K562 (cell line): Measurements from ENCODE around the gene RASGRP2. TPM values are rescaled to one million over a fixed set of nuclear protein-coding genes. Genes with fewer than 3 reads are reported as not detected.

ENCODE experiments used
- ATAC-seq: fragments of 200-7000 bp; cut with Tn5 transposase; 3 replicates; pipeline ENCODE4 v1.9.1; 2020; ENCODE audit warnings: moderate library complexity
- Bru-seq: library from RNA; stranded (reverse); fragments of 400-500 nt; gene quantifications from one replicate; lab custom pipeline; 2021; lab: Mats Ljungman, UMichigan
- BruChase-seq, 2 experiments: library from RNA; stranded (reverse); fragments of 400-500 nt; gene quantifications; one replicate each; lab custom pipeline; 2021; lab: Mats Ljungman, UMichigan
- BruUV-seq: library from RNA; stranded (reverse); fragments of 400-500 nt; replicated peaks from 2 replicates; lab custom pipeline; 2021; lab: Mats Ljungman, UMichigan
- CTCF ChIA-PET: fragments of 300-600 bp; formaldehyde crosslinking; extraction: SDS; loops from one replicate; lab custom pipeline; 2021; ENCODE audit warnings: low intra/inter-chr PET ratio; lab: Yijun Ruan, JAX
- POLR2A ChIA-PET: fragments of 300-600, 350-650 bp; sonication (Branson Sonifier 250); formaldehyde crosslinking; extraction: SDS; loops from one replicate; lab custom pipeline; 2021; ENCODE audit warnings: antibody characterized with exemption, inconsistent platforms; lab: Yijun Ruan, JAX
- DNase-seq, 4 experiments: peaks; one replicate each; pipeline versions ENCODE4 v3.0.0 to v3.0.0-alpha.2; 2011 to 2018; ENCODE audit warnings: low spot score in 3 of 4, mixed read lengths in 3 of 4; ENCODE audit errors: extremely low read depth in 1 of 4
- FAIRE-seq: peaks from 2 replicates; lab custom pipeline; 2011; peaks lifted over from hg19 to GRCh38; lab: Jason Lieb, UNC
- H2AFZ ChIP-seq: 2 replicates; pipeline ENCODE4 v1.6.0; 2011; ENCODE audit warnings: low read depth, low read length, control low read depth, inconsistent platforms
- H3K27ac ChIP-seq: fragments of 200-600 bp; 3 replicates; pipeline ENCODE4 v1.8.0; 2011; ENCODE audit warnings: low read depth, mild to moderate bottlenecking, control low read depth, inconsistent platforms, low read length, moderate library complexity, mixed read lengths; ENCODE audit errors: extremely low read depth
- H3K27me3 ChIP-seq, 2 experiments: fragments of 300-600 bp in 1 of 2; 2 replicates in 1 of 2; 3 replicates in 1 of 2; pipeline versions ENCODE4 v1.6.0 to v1.8.0; 2011; ENCODE audit warnings: inconsistent platforms in 2 of 2, low read length in 2 of 2, mild to moderate bottlenecking in 1 of 2, mixed read lengths in 1 of 2, moderate library complexity in 1 of 2; ENCODE audit not compliant: control insufficient read depth in 2 of 2, insufficient read depth in 2 of 2
- H3K36me3 ChIP-seq: fragments of 300-600 bp; 3 replicates; pipeline ENCODE4 v1.8.0; 2011; ENCODE audit warnings: mild to moderate bottlenecking, low read length, inconsistent platforms; ENCODE audit not compliant: control insufficient read depth, insufficient read depth
- H3K4me1 ChIP-seq, 2 experiments: fragments of 200-600 bp in 1 of 2; replicated peaks in 1 of 2; 2 replicates in 1 of 2; 3 replicates in 1 of 2; pipeline versions ENCODE4 v1.5.1 to v1.8.0; 2011; ENCODE audit warnings: inconsistent platforms in 2 of 2, low read length in 2 of 2, mild to moderate bottlenecking in 1 of 2, mixed read lengths in 1 of 2, moderate library complexity in 1 of 2; ENCODE audit not compliant: control insufficient read depth in 2 of 2, insufficient read depth in 2 of 2
- H3K4me2 ChIP-seq: 2 replicates; pipeline ENCODE4 v1.6.1; 2011; ENCODE audit warnings: low read length, control low read depth, inconsistent platforms, mixed read lengths; ENCODE audit not compliant: insufficient read depth
- H3K4me3 ChIP-seq: fragments of 200-600 bp; sonication (generic), shearing (Covaris generic); 2 replicates; pipeline ENCODE4 v1.5.1; 2016; ENCODE audit warnings: control low read depth, inconsistent platforms
- H3K79me2 ChIP-seq: fragments of 200-600 bp; 3 replicates; pipeline ENCODE4 v1.8.0; 2011; ENCODE audit warnings: low read length, inconsistent platforms; ENCODE audit not compliant: control insufficient read depth, insufficient read depth
- H3K9ac ChIP-seq, 2 experiments: 2 replicates each; pipeline versions ENCODE4 v1.6.0 to v1.6.1; 2011; ENCODE audit warnings: low read depth in 2 of 2, low read length in 2 of 2, control low read depth in 1 of 2, inconsistent platforms in 1 of 2, mild to moderate bottlenecking in 1 of 2, mixed read lengths in 1 of 2; ENCODE audit not compliant: insufficient read depth in 1 of 2
- H3K9me1 ChIP-seq: one replicate; pipeline ENCODE4 v1.6.0; 2011; ENCODE audit warnings: inconsistent platforms, mild to moderate bottlenecking, low read length, moderate library complexity; ENCODE audit not compliant: control insufficient read depth, insufficient read depth
- H3K9me3 ChIP-seq: replicated peaks from 2 replicates; pipeline ENCODE4 v1.5.1; 2011; ENCODE audit warnings: low read depth, low read length, inconsistent platforms; ENCODE audit not compliant: control insufficient read depth, insufficient read depth
- H4K20me1 ChIP-seq: replicated peaks from 2 replicates; pipeline ENCODE4 v1.6.1; 2011; ENCODE audit warnings: low read length, inconsistent platforms, mixed read lengths; ENCODE audit not compliant: control insufficient read depth, insufficient read depth
- BHLHE40 ChIP-seq: IDR thresholded peaks from 2 replicates; pipeline ENCODE4 v1.6.1; 2011; ENCODE audit warnings: low read length, improper control_type of control experiment
- CBX2 ChIP-seq: fragments of 200-600 bp; sonication (generic); IDR thresholded peaks from one replicate; pipeline ENCODE4 v1.6.1; 2012; ENCODE audit warnings: mild to moderate bottlenecking, low read length, inconsistent platforms; ENCODE audit not compliant: insufficient read depth, poor library complexity, severe bottlenecking
- CEBPG ChIP-seq, 3 experiments: fragments of 200-800 bp in 1 of 3; sonication (Bioruptor generic) in 1 of 3; sonication (generic) in 1 of 3; formaldehyde crosslinking in 1 of 3; IDR thresholded peaks in 2 of 3; conservative IDR thresholded peaks in 1 of 3; 2 replicates each; pipeline versions ENCODE4 v1.6.1 to v1.8.0; 2016 to 2022; ENCODE audit warnings: missing compliant biosample characterization in 2 of 3, missing genetic modification characterization in 2 of 3, mild to moderate bottlenecking in 1 of 3, missing genetic modification reagents in 1 of 3
- CREB1 ChIP-seq, 2 experiments: sonication (generic) in 1 of 2; formaldehyde crosslinking in 1 of 2; IDR thresholded peaks; 2 replicates each; pipeline versions ENCODE4 v1.6.1 to v1.8.0; 2012 to 2022; ENCODE audit warnings: inconsistent platforms in 1 of 2, mild to moderate bottlenecking in 1 of 2, missing genetic modification reagents in 1 of 2, moderate library complexity in 1 of 2
- HNRNPLL ChIP-seq: fragments of 200-400 bp; formaldehyde crosslinking; IDR thresholded peaks from 2 replicates; pipeline ENCODE4 v1.6.1; 2017; ENCODE audit warnings: low read length, low read depth, mild to moderate bottlenecking; ENCODE audit not compliant: poor library complexity, severe bottlenecking
- POLR2B ChIP-seq: fragments of 450-650 bp; IDR thresholded peaks from 2 replicates; pipeline ENCODE4 v1.6.1; 2018; ENCODE audit warnings: low read depth; ENCODE audit not compliant: partially characterized antibody
- STAT5B ChIP-seq: fragments of 250-450 bp; sonication (Bioruptor Pico); IDR thresholded peaks from 2 replicates; pipeline ENCODE4 v1.8.0; 2021; ENCODE audit warnings: mild to moderate bottlenecking, inconsistent platforms
- TAF1 ChIP-seq: IDR thresholded peaks from 2 replicates; pipeline ENCODE4 v1.6.1; 2011; ENCODE audit warnings: mild to moderate bottlenecking, low read length, moderate library complexity; ENCODE audit not compliant: insufficient read depth, control insufficient read depth, severe bottlenecking; ENCODE audit errors: extremely low read depth
- ZNF263 ChIP-seq: sonication (generic); formaldehyde crosslinking; IDR thresholded peaks from 2 replicates; pipeline ENCODE4 v1.8.0; 2022; ENCODE audit warnings: mild to moderate bottlenecking, missing genetic modification reagents, borderline replicate concordance
- ZNF717 ChIP-seq: fragments of 250-450 bp; sonication (Bioruptor Pico); IDR thresholded peaks from 2 replicates; pipeline ENCODE4 v1.5.0; 2021
- ZNF780A ChIP-seq: fragments of 250-450 bp; sonication (Bioruptor Pico); IDR thresholded peaks from 2 replicates; pipeline ENCODE4 v1.5.0; 2021; ENCODE audit warnings: mild to moderate bottlenecking
- WGBS: fragments of 100-300 bp; shearing (Covaris generic); methylation state at CpG from one replicate; pipeline ENCODE4 v1.1.6; 2016; ENCODE audit warnings: low coverage, mixed read lengths; ENCODE audit not compliant: insufficient coverage; ENCODE audit errors: missing lambda C conversion rate; 5-methylcytosine and 5-hydroxymethylcytosine counted together
- in situ Hi-C: fragments of 300-500 bp; cut with MboI; formaldehyde crosslinking; loops from 4 replicates; pipeline ENCODE4 v1.15.0; 2018; ENCODE audit warnings: inconsistent platforms, mixed read lengths
- intact Hi-C: fragments of 100-400 bp; cut with micrococcal nuclease; formaldehyde crosslinking; loops from 2 replicates; pipeline ENCODE4 v1.14.2; 2022
- long read RNA-seq, 3 experiments: library from polyadenylated mRNA in 2 of 3; library from RNA in 1 of 3; unstranded in 2 of 3; stranded (forward) in 1 of 3; transcript quantifications; one replicate each; pipeline ENCODE4 v2.0.0, GENCODE V29; 2019 to 2022
- polyA minus RNA-seq, 3 experiments: library from RNA; depleted of rRNA, polyadenylated mRNA; stranded (reverse); fragments of >200 nt; gene quantifications; 2 replicates each; pipeline ENCODE4 v1.2.3, GENCODE V29; 2011
- polyA plus RNA-seq, 8 experiments: library from polyadenylated mRNA; depleted of rRNA in 4 of 8; stranded (reverse) in 5 of 8; unstranded in 3 of 8; fragments of >200 nt; fragmentation: Nextera tagmentation in 2 of 8; fragmentation: Illumina TruSeq in 1 of 8; extraction: Ambion mirVana in 2 of 8; extraction: Trizol in 1 of 8; gene quantifications; 2 replicates each; pipeline versions ENCODE4 v1.2.1 to v1.2.3, GENCODE V29; 2011 to 2014; ENCODE audit warnings: inconsistent platforms in 1 of 8, missing spikeins in 1 of 8
- total RNA-seq, 7 experiments: library from RNA; depleted of rRNA in 6 of 7; stranded (reverse); fragments of >200 nt in 6 of 7; fragmentation: Illumina TruSeq in 2 of 7; extraction: Trizol in 2 of 7; gene quantifications; 2 replicates each; pipeline versions ENCODE4 v1.2.1 to v1.2.3, GENCODE V29; 2011 to 2021; ENCODE audit warnings: low replicate concordance in 1 of 7
- TF ChIP-seq, protein P1 (sequence below): fragments of 250-450 bp; sonication (Bioruptor Pico); IDR thresholded peaks from 2 replicates; pipeline ENCODE4 v1.4.0; 2020; ENCODE audit warnings: mild to moderate bottlenecking, moderate library complexity

The RASGRP2 gene
- 26.8 and 84.8 TPM in 2 replicates for total RNA-seq (2011; cell fraction: chromatin; rRNA removed; ENCODE audit: low replicate concordance)
- total RNA-seq (2011; cell fraction: nucleolus; rRNA removed) = 33.2 and 45.9 TPM in 2 replicates
- total RNA-seq (2011; cell fraction: nucleoplasm; rRNA removed) = 30.1 and 31.5 TPM in 2 replicates
- total RNA-seq (2014; rRNA removed) = 10.8 and 12.3 TPM in 2 replicates
- 4.2 and 5.3 TPM in 2 replicates for total RNA-seq (2014; rRNA removed; fragmentation: Illumina TruSeq; extraction: Trizol)
- total RNA-seq (2015; rRNA removed; fragmentation: Illumina TruSeq; extraction: Trizol) = 4.1 and 5.0 TPM in 2 replicates
- 14.6 and 15.8 TPM in 2 replicates for total RNA-seq (2021)
- 15.7 and 16.6 TPM in 2 replicates for polyA plus RNA-seq (2011; rRNA removed)
- polyA plus RNA-seq (2011; cell fraction: cytosol; rRNA removed) = 13.8 and 38.4 TPM in 2 replicates
- polyA plus RNA-seq (2011; cell fraction: nucleus; rRNA removed) = 53.6 and 109 TPM in 2 replicates
- polyA plus RNA-seq (2012) = 19.5 and 23.1 TPM in 2 replicates
- 5.5 and 6.3 TPM in 2 replicates for polyA plus RNA-seq (2014; fragmentation: Illumina TruSeq; extraction: Trizol)
- 1 to 10 TPM in 1 of 2 experiments, under 1 TPM in 1; 0.87 to 1.1 TPM for polyA plus RNA-seq (2014; fragmentation: Nextera tagmentation; extraction: Ambion mirVana)
- 15.8 and 22.7 TPM in 2 replicates for polyA plus RNA-seq (2014; rRNA removed)
- 3.7 and 10.1 TPM in 2 replicates for polyA minus RNA-seq (2011; rRNA and poly(A)+ RNA removed)
- polyA minus RNA-seq (2011; cell fraction: cytosol; rRNA and poly(A)+ RNA removed) = 12.1 and 13.2 TPM in 2 replicates
- polyA minus RNA-seq (2011; cell fraction: nucleus; rRNA and poly(A)+ RNA removed) = 16.0 and 20.5 TPM in 2 replicates
- percentile 46 among the genes with signal in this experiment for Bru-seq, nascent RNA
- percentile 42 among the genes with signal in this experiment for BruChase-seq, experiment 1, labeled RNA remaining after a 2-hour chase
- percentile 47 among the genes with signal in this experiment for BruChase-seq, experiment 2, labeled RNA remaining after a 6-hour chase
- long read RNA-seq, experiment 1, transcript RASGRP2-204 (5 exons, 642 nt) = major isoform, 8 of 17 reads
- long read RNA-seq, experiment 1, partial matches to known transcripts = 3 of 17 reads
- long read RNA-seq, experiment 1, other reads (novel, unspliced or antisense) = 3 of 17 reads
- long read RNA-seq, experiment 2, partial matches to known transcripts = 0 of 5 reads
- long read RNA-seq, experiment 2, other reads (novel, unspliced or antisense) = 4 of 5 reads
- long read RNA-seq, experiment 3, partial matches to known transcripts = 1 of 8 reads
- long read RNA-seq, experiment 3, other reads (novel, unspliced or antisense) = 0 of 8 reads

DNA sequence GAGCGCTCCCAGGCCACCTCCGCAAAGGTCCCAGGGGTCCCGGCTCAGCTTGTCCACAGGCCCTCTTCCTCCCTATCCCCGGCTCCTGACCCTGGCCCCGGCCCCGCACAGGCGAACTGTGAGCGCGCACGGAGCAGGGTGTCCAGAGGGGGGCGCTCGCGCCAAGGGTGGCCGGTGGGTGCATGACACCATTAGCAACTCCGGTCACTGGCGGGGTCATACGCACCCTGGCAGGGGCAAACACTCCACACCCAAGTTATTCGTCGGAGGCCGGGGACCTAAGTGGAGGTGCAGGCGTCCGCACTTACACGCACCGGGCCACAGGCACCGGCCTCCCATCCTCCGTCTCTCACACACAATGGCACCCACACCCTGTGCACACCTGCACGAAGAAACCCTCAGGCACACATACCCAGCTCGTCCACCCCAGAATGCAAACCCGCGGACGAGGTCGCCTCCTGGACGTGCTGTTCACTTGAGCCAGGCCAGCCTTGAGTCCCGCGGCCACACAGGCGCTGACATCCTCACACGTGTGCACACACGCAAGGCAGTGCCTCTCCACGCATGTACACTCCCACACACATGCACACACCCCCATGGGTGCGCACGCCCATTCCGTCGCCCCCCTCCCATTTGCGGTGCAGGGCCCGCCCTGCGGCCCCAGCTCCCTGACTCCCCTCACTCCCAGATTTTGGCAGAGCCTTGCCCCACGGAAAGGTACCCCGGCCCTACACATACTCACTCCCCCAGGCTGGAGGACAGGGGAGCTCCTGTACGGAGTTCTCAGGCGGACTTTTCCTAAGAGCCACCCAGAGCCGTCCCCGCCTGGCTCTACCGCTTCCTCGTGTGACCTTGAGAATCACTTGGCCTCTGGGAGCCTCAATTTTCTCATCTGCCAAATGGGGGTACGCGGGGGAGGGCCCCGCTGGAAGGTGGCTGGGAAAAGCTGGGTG lies at the start of gene RASGRP2:
RASGRP2 (minus strand) TSS at position 552 of the 953 bp plus-strand sequence. CDS start 1,276 bp downstream, outside the sequence.
- peak; percentile 72 for FAIRE-seq
- peak within 1 kb of the TSS; percentile 61 to 90; a peak in 3 of 4 replicates for H3K9ac ChIP-seq
- peak within 1 kb of the TSS; percentile 77 for H3K4me2 ChIP-seq
- TF ChIP-seq, protein P1, sequence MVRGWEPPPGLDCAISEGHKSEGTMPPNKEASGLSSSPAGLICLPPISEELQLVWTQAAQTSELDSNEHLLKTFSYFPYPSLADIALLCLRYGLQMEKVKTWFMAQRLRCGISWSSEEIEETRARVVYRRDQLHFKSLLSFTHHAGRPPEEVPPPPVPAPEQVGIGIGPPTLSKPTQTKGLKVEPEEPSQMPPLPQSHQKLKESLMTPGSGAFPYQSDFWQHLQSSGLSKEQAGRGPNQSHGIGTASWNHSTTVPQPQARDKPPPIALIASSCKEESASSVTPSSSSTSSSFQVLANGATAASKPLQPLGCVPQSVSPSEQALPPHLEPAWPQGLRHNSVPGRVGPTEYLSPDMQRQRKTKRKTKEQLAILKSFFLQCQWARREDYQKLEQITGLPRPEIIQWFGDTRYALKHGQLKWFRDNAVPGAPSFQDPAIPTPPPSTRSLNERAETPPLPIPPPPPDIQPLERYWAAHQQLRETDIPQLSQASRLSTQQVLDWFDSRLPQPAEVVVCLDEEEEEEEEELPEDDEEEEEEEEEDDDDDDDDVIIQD = no peak
- TF ChIP-seq CEBPG (CRISPR knock-in tag; IDR thresholded peaks at IDR 0.05) = no peak; the same call in 1 of the 2 replicates
- no peak for TF ChIP-seq CEBPG (tag; conservative IDR thresholded peaks at IDR 0.05 in 1 of 2, IDR thresholded peaks at IDR 0.05 in 1 of 2)
- TF ChIP-seq BHLHE40 = peak; percentile 37; the same call in 1 of the 2 replicates
- TF ChIP-seq ZNF263 (CRISPR knock-in tag) = no peak
- no peak for TF ChIP-seq POLR2B
- TF ChIP-seq TAF1 = no peak
- TF ChIP-seq CREB1 (IDR thresholded peaks at IDR 0.05) = no peak; the same call in 1 of the 2 replicates
- TF ChIP-seq CREB1 (CRISPR knock-in tag; IDR thresholded peaks at IDR 0.05) = peak; percentile 66
- TF ChIP-seq HNRNPLL = no peak
- no peak for TF ChIP-seq CBX2
- TF ChIP-seq ZNF780A (CRISPR knock-in tag) = no peak
- no peak for TF ChIP-seq ZNF717 (CRISPR knock-in tag)
- no peak for TF ChIP-seq STAT5B

More for the DNA sequence above, at the start of gene RASGRP2:
- Histone ChIP-seq H3K9me1 (no peaks in the 10 kb centered on the region), H3K79me2 (no peaks in the 10 kb centered on the region), H3K4me3 (peak within 1 kb of the TSS; percentile 54), H3K27me3 (no peaks in the 10 kb centered on the region; a peak in 1 of 5 replicates), H4K20me1 (no peaks in the 10 kb centered on the region; the same call in 1 of the 2 replicates), H2AFZ (peak within 1 kb of the TSS; percentile 95), H3K9me3 (no peaks in the 10 kb centered on the region), H3K4me1 (peaks cover 12 to 71% of the 10 kb centered on the region in 2 experiments; a peak in 3 of 5 replicates), H3K36me3 (no peaks in the 10 kb centered on the region), H3K27ac (peak within 1 kb of the TSS; percentile 73)
- ChIA-PET POLR2A (interaction anchor here (0.5 to 1.6 kb wide), 13 partner anchors 10 to 409 kb away, joined by 3 to 6 read pairs (median 4); partner anchors contain the start of genes EHD1, PYGM and SF1), CTCF (interaction anchor here (0.6 to 1.7 kb wide), 5 partner anchors 23 to 306 kb away, joined by 3 to 13 read pairs (median 3); no protein-coding TSS in a partner anchor)
- DNase-seq (peak; percentile 73 to 87 (median 80)), ATAC-seq (peak; percentile 80)
- intact Hi-C loops = loop anchor here (1.0 to 5.0 kb wide), 4 partner anchors 23 to 87 kb away; partner anchors contain the start of gene SF1
- BruUV-seq = TSS peak; percentile 28
- in situ Hi-C loops = no loop called here
- WGBS = 3% methylated on average over 51 of the region's 57 CpGs
